H9 (cell line): ENCODE data around the gene PRSS3. TPM values are rescaled to one million over a fixed set of nuclear protein-coding genes. Genes with fewer than 3 reads are reported as not detected.
"Not testable (repeated sequence)": the region's sequence is repeated elsewhere in the genome, so short reads cannot be mapped to it uniquely, and the experiment has no call there.

Experiments
- DNase-seq: peaks from one replicate; pipeline ENCODE4 v3.0.0-alpha.2; 2017
- H2AFZ ChIP-seq: one replicate; pipeline ENCODE4 v1.6.1; 2013; ENCODE audit warnings: mild to moderate bottlenecking, low read length, control low read depth, moderate library complexity
- H2AK5ac ChIP-seq: 2 replicates; pipeline ENCODE4 v1.6.1; 2013; ENCODE audit warnings: low read length, control low read depth, mixed read lengths; ENCODE audit not compliant: insufficient read length
- H2BK120ac ChIP-seq: one replicate; pipeline ENCODE4 v1.6.1; 2013; ENCODE audit warnings: low read depth, mild to moderate bottlenecking, low read length, control low read depth, inconsistent platforms; ENCODE audit not compliant: poor library complexity, severe bottlenecking
- H2BK12ac ChIP-seq: 2 replicates; pipeline ENCODE4 v1.6.1; 2013; ENCODE audit warnings: low read length, control low read depth, mixed read lengths, low read depth; ENCODE audit not compliant: insufficient read length
- H2BK15ac ChIP-seq: 2 replicates; pipeline ENCODE4 v1.6.1; 2013; ENCODE audit warnings: low read depth, low read length, control low read depth
- H2BK20ac ChIP-seq: one replicate; pipeline ENCODE4 v1.6.1; 2013; ENCODE audit warnings: low read depth, mild to moderate bottlenecking, low read length, control low read depth, inconsistent platforms; ENCODE audit not compliant: poor library complexity, severe bottlenecking
- H2BK5ac ChIP-seq: 2 replicates; pipeline ENCODE4 v1.6.1; 2013; ENCODE audit warnings: low read length, control low read depth, mixed read lengths; ENCODE audit not compliant: insufficient read length
- H3K14ac ChIP-seq: 2 replicates; pipeline ENCODE4 v1.6.1; 2013; ENCODE audit warnings: low read length, control low read depth; ENCODE audit not compliant: insufficient read depth
- H3K18ac ChIP-seq: 2 replicates; pipeline ENCODE4 v1.6.1; 2013; ENCODE audit warnings: low read depth, mild to moderate bottlenecking, mixed read lengths, low read length, control low read depth; ENCODE audit not compliant: insufficient read length
- H3K23ac ChIP-seq: 2 replicates; pipeline ENCODE4 v1.6.1; 2013; ENCODE audit warnings: low read length, control low read depth, mixed read lengths, low read depth; ENCODE audit not compliant: insufficient read length
- H3K23me2 ChIP-seq: 2 replicates; pipeline ENCODE4 v1.6.1; 2013; ENCODE audit warnings: low read depth, mild to moderate bottlenecking, mixed read lengths, low read length, control low read depth; ENCODE audit not compliant: insufficient read length, poor library complexity, severe bottlenecking
- H3K27ac ChIP-seq: 2 replicates; pipeline ENCODE4 v1.5.1; 2013; ENCODE audit warnings: low read length, control low read depth, mixed read lengths, low read depth; ENCODE audit not compliant: insufficient read length
- H3K27me3 ChIP-seq: 2 replicates; pipeline ENCODE4 v1.6.1; 2013; ENCODE audit warnings: low read length, control low read depth, inconsistent platforms; ENCODE audit not compliant: insufficient read depth
- H3K4ac ChIP-seq: 2 replicates; pipeline ENCODE4 v1.6.1; 2013; ENCODE audit warnings: low read depth, mild to moderate bottlenecking, control low read depth, inconsistent platforms, low read length, moderate library complexity
- H3K4me1 ChIP-seq: 2 replicates; pipeline ENCODE4 v1.6.1; 2013; ENCODE audit warnings: low read length, control low read depth, inconsistent platforms; ENCODE audit not compliant: insufficient read depth
- H3K4me2 ChIP-seq: 2 replicates; pipeline ENCODE4 v1.6.1; 2013; ENCODE audit warnings: low read length, control low read depth, mixed read lengths; ENCODE audit not compliant: insufficient read length, insufficient read depth
- H3K56ac ChIP-seq: 2 replicates; pipeline ENCODE4 v1.6.1; 2013; ENCODE audit warnings: low read depth, mild to moderate bottlenecking, mixed read lengths, low read length, control low read depth; ENCODE audit not compliant: insufficient read length
- H3K79me1 ChIP-seq: 2 replicates; pipeline ENCODE4 v1.6.1; 2013; ENCODE audit warnings: low read depth, mild to moderate bottlenecking, moderate library complexity, low read length, control low read depth, inconsistent platforms; ENCODE audit not compliant: insufficient read depth, poor library complexity, severe bottlenecking
- H3K79me2 ChIP-seq: 2 replicates; pipeline ENCODE4 v1.6.1; 2013; ENCODE audit warnings: low read length, control low read depth, inconsistent platforms; ENCODE audit not compliant: insufficient read depth
- H3K9ac ChIP-seq: 2 replicates; pipeline ENCODE4 v1.6.1; 2013; ENCODE audit warnings: low read length, control low read depth, mixed read lengths; ENCODE audit not compliant: insufficient read length; ENCODE audit errors: extremely low read depth
- H3K9me3 ChIP-seq: one replicate; pipeline ENCODE4 v1.6.1; 2013; ENCODE audit warnings: low read depth, low read length, inconsistent platforms; ENCODE audit not compliant: control insufficient read depth
- H3T11ph ChIP-seq: one replicate; pipeline ENCODE4 v1.6.1; 2013; ENCODE audit warnings: mild to moderate bottlenecking, low read length, control low read depth, inconsistent platforms
- H4K20me1 ChIP-seq: one replicate; pipeline ENCODE4 v1.6.1; 2013; ENCODE audit not compliant: control insufficient read depth, insufficient read length, insufficient read depth
- H4K5ac ChIP-seq: 2 replicates; pipeline ENCODE4 v1.6.1; 2013; ENCODE audit warnings: low read depth, mild to moderate bottlenecking, mixed read lengths, low read length, control low read depth; ENCODE audit not compliant: insufficient read length
- H4K8ac ChIP-seq: replicated peaks from 2 replicates; pipeline ENCODE4 v1.6.1; 2013; ENCODE audit warnings: low read length, control low read depth, mixed read lengths, low read depth; ENCODE audit not compliant: insufficient read length
- H4K91ac ChIP-seq: 2 replicates; pipeline ENCODE4 v1.6.1; 2013; ENCODE audit warnings: low read depth, mild to moderate bottlenecking, moderate library complexity, mixed read lengths, low read length, control low read depth; ENCODE audit not compliant: insufficient read length
- H3K27ac Mint-ChIP-seq, 3 experiments: 2 replicates in 2 of 3; 3 replicates in 1 of 3; pipeline ENCODE4 v1.8.0; 2020 to 2021; ENCODE audit warnings: mixed read lengths in 3 of 3, mild to moderate bottlenecking in 1 of 3, moderate library complexity in 1 of 3
- H3K27me3 Mint-ChIP-seq: 2 replicates; pipeline ENCODE4 v1.8.0; 2021; ENCODE audit warnings: low read depth, mild to moderate bottlenecking, moderate library complexity, mixed read lengths
- H3K36me3 Mint-ChIP-seq, 3 experiments: 2 replicates in 2 of 3; 3 replicates in 1 of 3; pipeline ENCODE4 v1.8.0; 2020 to 2021; ENCODE audit warnings: low read depth in 3 of 3, mixed read lengths in 3 of 3; ENCODE audit not compliant: insufficient read depth in 1 of 3
- H3K4me1 Mint-ChIP-seq, 2 experiments: 2 replicates each; pipeline ENCODE4 v1.8.0; 2020; ENCODE audit warnings: mixed read lengths in 2 of 2
- H3K4me3 Mint-ChIP-seq, 2 experiments: 2 replicates in 1 of 2; 3 replicates in 1 of 2; pipeline ENCODE4 v1.8.0; 2020 to 2021; ENCODE audit warnings: mild to moderate bottlenecking in 2 of 2, mixed read lengths in 2 of 2, moderate library complexity in 1 of 2
- H3K9me3 Mint-ChIP-seq, 2 experiments: 2 replicates in 1 of 2; 3 replicates in 1 of 2; pipeline ENCODE4 v1.8.0; 2020; ENCODE audit warnings: mild to moderate bottlenecking in 2 of 2, mixed read lengths in 2 of 2, moderate library complexity in 1 of 2
- WGBS: extraction: QIAGEN DNeasy Blood & Tissue Kit; methylation state at CpG from one replicate; pipeline ENCODE4 v1.1.7; 2013; ENCODE audit warnings: missing lambda C conversion rate, low lambda C conversion rate, mixed read lengths; ENCODE audit not compliant: insufficient read length; ENCODE audit errors: extremely low coverage; 5-methylcytosine and 5-hydroxymethylcytosine counted together
- total RNA-seq: library from RNA; stranded (reverse); gene quantifications from 2 replicates; pipeline ENCODE4 v1.2.1, GENCODE V29; 2021
- TF ChIP-seq, protein P1 (sequence below): fragments of 200-600 bp; sonication (generic); conservative IDR thresholded peaks from 3 replicates; pipeline ENCODE4 v1.8.0; 2021; ENCODE audit warnings: antibody characterized with exemption, mild to moderate bottlenecking

PRSS3 gene
- total RNA-seq, 1 experiment from 2014 or later = not detected

DNA sequence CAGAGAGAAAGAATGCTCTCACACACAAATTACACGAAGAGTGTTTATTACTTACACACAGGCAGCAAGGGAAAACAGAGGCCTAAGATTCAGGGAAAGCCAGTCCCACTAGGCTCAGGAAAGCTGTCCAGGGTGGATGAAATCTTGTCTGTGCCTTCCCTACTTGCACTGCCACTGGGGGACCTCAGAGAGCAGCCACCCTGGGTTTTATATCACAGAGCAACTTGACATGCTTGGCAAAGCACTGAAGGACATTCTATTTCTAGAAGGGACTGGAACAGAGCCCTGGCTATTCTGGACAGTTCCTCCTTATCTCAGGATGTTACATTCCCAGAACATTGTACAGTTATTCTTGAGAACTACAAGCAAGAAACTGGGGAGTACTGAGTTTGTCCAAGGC lies 7.5 kb upstream of the PRSS3 start:
- Histone ChIP-seq H3K9ac (no peak overlapping the region), H2BK120ac (no peak overlapping the region), H3K79me2 (no peaks in the 10 kb centered on the region), H4K5ac (no peak overlapping the region), H4K91ac (no peak overlapping the region), H3K9me3 (no peaks in the 10 kb centered on the region), H3T11ph (no peak overlapping the region), H4K8ac (no peak overlapping the region), H2BK12ac (no peak overlapping the region), H3K4me1 (no peaks in the 10 kb centered on the region; the same call in 1 of the 2 replicates), H4K20me1 (no peaks in the 10 kb centered on the region), H3K27ac (no peak overlapping the region), H3K4ac (no peak overlapping the region), H3K27me3 (no peaks in the 10 kb centered on the region), H3K23me2 (no peaks in the 10 kb centered on the region), H2BK15ac (no peak overlapping the region), H3K56ac (no peak overlapping the region), H2AK5ac (no peak overlapping the region), H2BK5ac (no peak overlapping the region), H2BK20ac (no peak overlapping the region), H2AFZ (no peak overlapping the region), H3K4me2 (no peak overlapping the region), H3K18ac (no peak overlapping the region), H3K14ac (no peak overlapping the region), H3K79me1 (no peaks in the 10 kb centered on the region), H3K23ac (no peak overlapping the region)
- Mint-ChIP-seq H3K27ac (no peak overlapping the region), H3K9me3 (no peaks in the 10 kb centered on the region), H3K27me3 (peaks cover 7% of the 10 kb centered on the region), H3K36me3 (no peaks in the 10 kb centered on the region), H3K4me3 (no peak overlapping the region), H3K4me1 (peaks cover 0 to 7% of the 10 kb centered on the region in 2 experiments; a peak in 2 of 4 replicates)
- TF ChIP-seq, protein P1, sequence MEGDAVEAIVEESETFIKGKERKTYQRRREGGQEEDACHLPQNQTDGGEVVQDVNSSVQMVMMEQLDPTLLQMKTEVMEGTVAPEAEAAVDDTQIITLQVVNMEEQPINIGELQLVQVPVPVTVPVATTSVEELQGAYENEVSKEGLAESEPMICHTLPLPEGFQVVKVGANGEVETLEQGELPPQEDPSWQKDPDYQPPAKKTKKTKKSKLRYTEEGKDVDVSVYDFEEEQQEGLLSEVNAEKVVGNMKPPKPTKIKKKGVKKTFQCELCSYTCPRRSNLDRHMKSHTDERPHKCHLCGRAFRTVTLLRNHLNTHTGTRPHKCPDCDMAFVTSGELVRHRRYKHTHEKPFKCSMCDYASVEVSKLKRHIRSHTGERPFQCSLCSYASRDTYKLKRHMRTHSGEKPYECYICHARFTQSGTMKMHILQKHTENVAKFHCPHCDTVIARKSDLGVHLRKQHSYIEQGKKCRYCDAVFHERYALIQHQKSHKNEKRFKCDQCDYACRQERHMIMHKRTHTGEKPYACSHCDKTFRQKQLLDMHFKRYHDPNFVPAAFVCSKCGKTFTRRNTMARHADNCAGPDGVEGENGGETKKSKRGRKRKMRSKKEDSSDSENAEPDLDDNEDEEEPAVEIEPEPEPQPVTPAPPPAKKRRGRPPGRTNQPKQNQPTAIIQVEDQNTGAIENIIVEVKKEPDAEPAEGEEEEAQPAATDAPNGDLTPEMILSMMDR = peak; percentile 42; the same call in 2 of the 3 replicates
- no CpG with 5 or more reads among the region's 1 CpG for WGBS
- no peak for DNase-seq

DNA sequence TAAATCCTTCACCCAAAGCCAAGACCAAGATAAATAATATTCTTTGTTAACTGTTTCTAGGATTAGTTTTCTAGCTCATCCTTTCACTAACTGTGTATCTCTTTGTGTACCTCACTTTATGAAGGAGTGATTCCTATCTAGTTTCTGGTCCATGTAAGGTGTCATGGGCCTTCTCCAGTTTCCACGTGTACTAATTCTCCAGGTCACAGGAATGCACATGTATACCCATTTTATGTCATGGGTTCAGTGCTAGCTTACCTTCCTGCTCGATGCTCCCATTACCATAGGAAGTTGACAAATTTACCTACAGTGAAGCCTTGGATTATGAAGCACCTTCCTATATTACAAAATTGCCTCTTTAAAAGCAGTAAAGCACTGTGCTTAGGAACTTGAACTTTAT lies 5.9 kb upstream of the PRSS3 start:
- H3K27me3 ChIP-seq, H3K4me1 Mint-ChIP-seq, H2AK5ac ChIP-seq, H3T11ph ChIP-seq, H3K4me3 Mint-ChIP-seq, DNase-seq, H3K27ac ChIP-seq, H3K4ac ChIP-seq, H3K79me1 ChIP-seq, H3K23me2 ChIP-seq, H2AFZ ChIP-seq, H4K8ac ChIP-seq, H3K18ac ChIP-seq, H3K14ac ChIP-seq, H3K79me2 ChIP-seq, H3K4me2 ChIP-seq, H3K9ac ChIP-seq, H3K36me3 Mint-ChIP-seq, H4K5ac ChIP-seq, H3K9me3 ChIP-seq, H2BK20ac ChIP-seq, H2BK120ac ChIP-seq, H3K9me3 Mint-ChIP-seq, H2BK12ac ChIP-seq, H3K4me1 ChIP-seq, H2BK5ac ChIP-seq, H3K56ac ChIP-seq, H4K20me1 ChIP-seq, H3K23ac ChIP-seq, H3K27ac Mint-ChIP-seq, H2BK15ac ChIP-seq, H4K91ac ChIP-seq: not testable (repeated sequence)
- peaks cover 16% of the 10 kb centered on the region for H3K27me3 Mint-ChIP-seq
- no CpG with 5 or more reads among the region's 2 CpGs for WGBS
